Natural killer cell (primary cell): ENCODE measurements around the gene SLC52A3. TPM values are rescaled to one million over a fixed set of nuclear protein-coding genes. Genes with fewer than 3 reads are reported as not detected.

ENCODE experiments used
- ATAC-seq, 3 donors: fragments of 150-1000 bp in 2 of 3; fragments of 200-7000 bp in 1 of 3; cut with Tn5 transposase; 1 replicate in 1 of 3; 2 replicates in 2 of 3; pipeline ENCODE4 v1.10.0; 2021; ENCODE audit warnings: mild to moderate bottlenecking in 2 of 3, moderate library complexity in 2 of 3
- DNase-seq, 2 donors: peaks; one replicate each; pipeline versions ENCODE4 v3.0.0 to v3.0.0-alpha.2; 2013 to 2021; ENCODE audit warnings: mixed read lengths in 1 of 2
- H3K27ac ChIP-seq: one replicate; pipeline ENCODE4 v1.5.1; 2013; ENCODE audit warnings: mild to moderate bottlenecking, low read length
- H3K27me3 ChIP-seq: one replicate; pipeline ENCODE4 v1.6.1; 2013; ENCODE audit warnings: low read length; ENCODE audit not compliant: control insufficient read depth, insufficient read depth
- H3K36me3 ChIP-seq: one replicate; pipeline ENCODE4 v1.6.1; 2013; ENCODE audit warnings: low read length; ENCODE audit not compliant: control insufficient read depth, insufficient read depth
- H3K4me1 ChIP-seq: one replicate; pipeline ENCODE4 v1.6.1; 2013; ENCODE audit warnings: low read length; ENCODE audit not compliant: control insufficient read depth, insufficient read depth
- H3K4me3 ChIP-seq: one replicate; pipeline ENCODE4 v1.5.1; 2013; ENCODE audit warnings: low read length
- H3K9me3 ChIP-seq: one replicate; pipeline ENCODE4 v1.6.1; 2013; ENCODE audit warnings: low read length; ENCODE audit not compliant: control insufficient read depth, insufficient read depth
- H3K27ac Mint-ChIP-seq, 2 donors: one replicate each; pipeline ENCODE4 v1.8.0; 2022; ENCODE audit warnings: mild to moderate bottlenecking in 2 of 2, mixed read lengths in 2 of 2, moderate library complexity in 1 of 2
- H3K27me3 Mint-ChIP-seq, 2 donors: one replicate each; pipeline ENCODE4 v1.8.0; 2022; ENCODE audit warnings: low read depth in 2 of 2, mixed read lengths in 2 of 2
- H3K36me3 Mint-ChIP-seq: one replicate; pipeline ENCODE4 v1.8.0; 2022; ENCODE audit warnings: mixed read lengths
- H3K4me1 Mint-ChIP-seq, 2 donors: one replicate each; pipeline ENCODE4 v1.8.0; 2022; ENCODE audit warnings: mixed read lengths in 2 of 2
- H3K4me3 Mint-ChIP-seq: one replicate; pipeline ENCODE4 v1.8.0; 2022; ENCODE audit warnings: mild to moderate bottlenecking, moderate library complexity, mixed read lengths
- H3K9me3 Mint-ChIP-seq, 2 donors: one replicate each; pipeline ENCODE4 v1.8.0; 2022; ENCODE audit warnings: mixed read lengths in 2 of 2
- CTCF ChIP-seq: fragments of 200-600 bp; IDR thresholded peaks from one replicate; pipeline ENCODE4 v1.8.0; 2022; ENCODE audit warnings: antibody characterized with exemption
- WGBS: methylation state at CpG from one replicate; pipeline ENCODE4 v1.1.7; 2013; ENCODE audit warnings: missing lambda C conversion rate; ENCODE audit not compliant: insufficient coverage; 5-methylcytosine and 5-hydroxymethylcytosine counted together
- intact Hi-C: fragments of 100-400 bp; cut with micrococcal nuclease; formaldehyde crosslinking; loops from one replicate; pipeline ENCODE4 v1.14.2; 2022
- total RNA-seq, 4 donors: library from RNA; stranded (reverse); fragments of 120-200 nt in 1 of 4; gene quantifications; one replicate each; pipeline versions ENCODE4 v1.2.3 to v1.2.4, GENCODE V29; 2013 to 2022

SLC52A3 gene
- total RNA-seq, 3 donors from 2014 or later (not counting 1 experiment from before 2014, with no cell fraction given): not detected

- H3K4me3 ChIP-seq: no peak overlapping the region
- H3K27ac ChIP-seq: no peak overlapping the region
- H3K9me3 Mint-ChIP-seq: no peaks in the 10 kb centered on the region
- no peaks in the 10 kb centered on the region for H3K36me3 Mint-ChIP-seq
- no peaks in the 10 kb centered on the region for H3K36me3 ChIP-seq
- no peaks in the 10 kb centered on the region for H3K27me3 ChIP-seq
- DNase-seq (no peak), ATAC-seq (no peak)
- 27% methylated on average over 2 of the region's 3 CpGs for WGBS
- H3K4me3 Mint-ChIP-seq: no peak overlapping the region
- no peaks in the 10 kb centered on the region for H3K4me1 Mint-ChIP-seq
- H3K9me3 ChIP-seq: no peaks in the 10 kb centered on the region
- no peak for TF ChIP-seq CTCF
- peaks cover 7 to 12% of the 10 kb centered on the region in 2 donors for H3K27me3 Mint-ChIP-seq
- H3K27ac Mint-ChIP-seq: no peak overlapping the region
- intact Hi-C loops: no loop called here
- no peaks in the 10 kb centered on the region for H3K4me1 ChIP-seq
These were observed 10.8 kb downstream of the SLC52A3 start for GRCh38 chr20:757506-757905.

GRCh38 chr20:755941-756340 is 12.4 kb downstream of the SLC52A3 start:
- 89% methylated on average over 6 of the region's 6 CpGs for WGBS
- Histone ChIP-seq H3K4me3 (no peak overlapping the region), H3K36me3 (no peaks in the 10 kb centered on the region), H3K4me1 (no peaks in the 10 kb centered on the region), H3K27ac (no peak overlapping the region), H3K27me3 (no peaks in the 10 kb centered on the region), H3K9me3 (no peaks in the 10 kb centered on the region)
- H3K4me3 Mint-ChIP-seq: no peak overlapping the region
- no peaks in the 10 kb centered on the region for H3K4me1 Mint-ChIP-seq
- intact Hi-C loops: no loop called here
- no peak overlapping the region for H3K27ac Mint-ChIP-seq
- no peaks in the 10 kb centered on the region for H3K9me3 Mint-ChIP-seq
- ATAC-seq (no peak), DNase-seq (no peak)
- TF ChIP-seq CTCF: no peak
- H3K36me3 Mint-ChIP-seq: no peaks in the 10 kb centered on the region
- H3K27me3 Mint-ChIP-seq: peaks cover 7 to 12% of the 10 kb centered on the region in 2 donors

- intact Hi-C loops: no loop called here
- whole genome bisulfite sequencing: 72% methylated on average over 3 of the region's 3 CpGs
- H3K9me3 ChIP-seq: no peaks in the 10 kb centered on the region
- DNase-seq (no peak), ATAC-seq (no peak)
- Mint-ChIP-seq H3K36me3 (no peaks in the 10 kb centered on the region), H3K4me1 (no peaks in the 10 kb centered on the region), H3K9me3 (no peaks in the 10 kb centered on the region), H3K27ac (no peak overlapping the region), H3K27me3 (peaks cover 7 to 12% of the 10 kb centered on the region in 2 donors), H3K4me3 (no peak overlapping the region)
- H3K4me1 ChIP-seq: no peaks in the 10 kb centered on the region
- H3K36me3 ChIP-seq: no peaks in the 10 kb centered on the region
- H3K27me3 ChIP-seq: no peaks in the 10 kb centered on the region
- no peak overlapping the region for H3K27ac ChIP-seq
- no peak for TF ChIP-seq CTCF
- no peak overlapping the region for H3K4me3 ChIP-seq
These were observed 13.4 kb downstream of the SLC52A3 start for GRCh38 chr20:754904-755303.

GRCh38 chr20:753897-754635 is 14.2 kb downstream of the SLC52A3 start:
- Mint-ChIP-seq H3K27me3 (peaks cover 7 to 12% of the 10 kb centered on the region in 2 donors), H3K36me3 (no peaks in the 10 kb centered on the region), H3K9me3 (no peaks in the 10 kb centered on the region), H3K27ac (no peak overlapping the region), H3K4me1 (no peaks in the 10 kb centered on the region), H3K4me3 (no peak overlapping the region)
- Histone ChIP-seq H3K27me3 (no peaks in the 10 kb centered on the region), H3K27ac (no peak overlapping the region), H3K9me3 (no peaks in the 10 kb centered on the region), H3K36me3 (no peaks in the 10 kb centered on the region), H3K4me3 (no peak overlapping the region), H3K4me1 (no peaks in the 10 kb centered on the region)
- ATAC-seq: no peak
- WGBS: 85% methylated on average over 10 of the region's 10 CpGs
- TF ChIP-seq CTCF: no peak
- intact Hi-C loops: no loop called here
- no peak for DNase-seq
